ENCODE data around the gene B4GALT7.

B4GALT7 gene

GRCh38 chr5:177575488-177575887 is 24.4 kb upstream of the B4GALT7 start:
- H3K27me3 ChIP-seq (ENCODE audit: low read depth): no peaks in the 10 kb centered on the region; the same call in 1 of the 2 replicates
- H3K4me1 ChIP-seq: no peaks in the 10 kb centered on the region
- H3K9me3 ChIP-seq: no peaks in the 10 kb centered on the region
- no peaks in the 10 kb centered on the region for H3K36me3 ChIP-seq (replicated peaks)
- no peak for DNase-seq (ENCODE audit: low spot score in 2 of 2)
- in situ Hi-C loops (cut with MboI; ENCODE audit: low sequenced_read_pairs): no loop called here
- H3K4me3 ChIP-seq: no peak overlapping the region

DNA sequence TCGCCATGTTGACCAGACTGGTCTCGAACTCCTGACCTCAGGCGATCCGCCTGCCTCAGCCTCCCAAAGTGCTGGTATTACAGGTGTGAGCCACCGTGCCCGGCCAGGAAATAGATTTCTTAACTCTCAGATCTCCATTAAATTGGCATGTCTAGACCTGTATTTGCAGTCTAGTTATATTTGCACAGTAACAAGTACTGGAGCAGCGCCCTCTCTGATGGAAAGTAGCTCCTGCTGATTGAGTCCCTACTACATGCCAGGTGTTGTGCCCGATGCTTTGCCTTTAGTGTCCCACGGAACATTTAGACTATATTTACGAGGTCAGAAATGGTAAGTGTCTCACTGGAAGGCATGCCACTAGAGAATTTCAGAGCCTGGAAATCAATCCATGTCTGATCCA is 23.8 kb upstream of the B4GALT7 start:
- no peaks in the 10 kb centered on the region for H3K36me3 ChIP-seq (replicated peaks)
- in situ Hi-C loops (cut with MboI; ENCODE audit: low sequenced_read_pairs): no loop called here
- no peaks in the 10 kb centered on the region; the same call in 1 of the 2 replicates for H3K27me3 ChIP-seq (ENCODE audit: low read depth)
- no peaks in the 10 kb centered on the region for H3K9me3 ChIP-seq
- DNase-seq (ENCODE audit: low spot score in 2 of 2): no peak
- H3K4me1 ChIP-seq: no peaks in the 10 kb centered on the region
- H3K4me3 ChIP-seq: no peak overlapping the region

DNA sequence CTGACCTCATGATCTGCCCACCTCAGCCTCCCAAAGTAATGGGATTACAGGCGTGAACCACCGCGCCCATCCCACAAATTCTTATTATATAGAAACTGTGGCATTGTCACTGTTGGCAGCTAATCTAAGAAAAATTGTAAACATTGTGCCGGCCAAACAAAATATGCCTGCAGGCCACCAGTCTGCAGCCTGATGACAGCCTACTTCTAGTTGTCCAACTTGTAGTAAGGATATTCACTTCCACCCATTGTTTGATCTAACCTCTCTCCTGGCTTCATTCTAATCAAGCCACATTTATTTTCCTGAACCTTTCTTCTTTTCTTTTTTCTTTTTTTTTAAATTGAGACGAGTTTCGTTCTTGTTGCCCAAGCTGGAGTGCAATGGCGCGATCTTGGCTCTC is 21.6 kb upstream of the B4GALT7 start:
- Histone ChIP-seq H3K9me3 (no peaks in the 10 kb centered on the region), H3K4me3 (no peak overlapping the region), H3K4me1 (no peaks in the 10 kb centered on the region), H3K27me3 (ENCODE audit: low read depth) (no peaks in the 10 kb centered on the region; the same call in 1 of the 2 replicates), H3K36me3 (replicated peaks) (no peaks in the 10 kb centered on the region)
- in situ Hi-C loops (cut with MboI; ENCODE audit: low sequenced_read_pairs): no loop called here
- DNase-seq (ENCODE audit: low spot score in 2 of 2): no peak

DNA sequence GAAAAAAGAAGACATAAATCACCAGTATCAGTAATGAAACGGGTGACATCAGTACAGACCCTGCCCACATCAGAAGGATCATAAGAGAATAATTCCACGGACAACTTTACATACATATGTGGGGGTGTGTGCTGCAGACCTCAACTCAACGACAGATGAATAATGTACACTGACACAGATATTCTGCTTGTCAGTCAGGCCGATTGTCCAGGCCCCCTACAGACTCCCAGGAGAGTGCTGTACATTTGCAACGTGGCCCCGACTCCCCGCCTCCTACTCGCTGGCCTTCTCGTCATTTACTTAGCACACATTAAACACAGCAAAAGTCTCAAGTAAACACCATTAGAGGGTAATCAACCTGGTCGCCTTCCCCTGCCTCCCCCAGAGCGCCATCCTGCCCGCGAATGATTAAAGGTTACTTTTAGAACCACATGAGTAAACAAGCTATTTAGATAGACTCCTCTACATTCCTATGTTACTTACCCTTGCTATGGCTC is 11.5 kb upstream of the B4GALT7 start:
- in situ Hi-C loops (cut with MboI; ENCODE audit: low sequenced_read_pairs): no loop called here
- DNase-seq (ENCODE audit: low spot score in 2 of 2): no peak
- Histone ChIP-seq H3K27me3 (ENCODE audit: low read depth) (peaks cover 28% of the 10 kb centered on the region), H3K9me3 (no peaks in the 10 kb centered on the region), H3K36me3 (replicated peaks) (peaks cover 3% of the 10 kb centered on the region), H3K4me1 (no peaks in the 10 kb centered on the region), H3K4me3 (no peak overlapping the region)

GRCh38 chr5:177590406-177590805 is 9.5 kb upstream of the B4GALT7 start:
- H3K9me3 ChIP-seq: no peaks in the 10 kb centered on the region
- DNase-seq (ENCODE audit: low spot score in 2 of 2): no peak
- H3K36me3 ChIP-seq (replicated peaks): peaks cover 23% of the 10 kb centered on the region
- no peaks in the 10 kb centered on the region for H3K4me1 ChIP-seq
- H3K4me3 ChIP-seq: no peak overlapping the region
- in situ Hi-C loops (cut with MboI; ENCODE audit: low sequenced_read_pairs): no loop called here
- peaks cover 23% of the 10 kb centered on the region for H3K27me3 ChIP-seq (ENCODE audit: low read depth)

- Histone ChIP-seq H3K27me3 (ENCODE audit: low read depth) (peaks cover 20% of the 10 kb centered on the region), H3K9me3 (no peaks in the 10 kb centered on the region), H3K4me3 (peak overlapping the region; percentile 96), H3K4me1 (no peaks in the 10 kb centered on the region), H3K36me3 (replicated peaks) (peaks cover 35% of the 10 kb centered on the region)
- in situ Hi-C loops (cut with MboI; ENCODE audit: low sequenced_read_pairs): no loop called here
- DNase-seq (ENCODE audit: low spot score in 2 of 2): no peak
Measured at GRCh38 chr5:177591690-177592009, 8.3 kb upstream of the B4GALT7 start.

- no peaks in the 10 kb centered on the region for H3K4me1 ChIP-seq
- H3K4me3 ChIP-seq: peak within 1 kb of the TSS; percentile 96
- H3K9me3 ChIP-seq: no peaks in the 10 kb centered on the region
- DNase-seq (ENCODE audit: low spot score in 2 of 2): peak; percentile 75 to 84
- H3K27me3 ChIP-seq (ENCODE audit: low read depth): peaks cover 20% of the 10 kb centered on the region
- in situ Hi-C loops (cut with MboI; ENCODE audit: low sequenced_read_pairs): no loop called here
- H3K36me3 ChIP-seq (replicated peaks): peaks cover 36% of the 10 kb centered on the region
Measured at GRCh38 chr5:177592010-177592834, 7.7 kb upstream of the B4GALT7 start, which contains the start of gene TMED9. Gene TMED9 (plus strand): TSS chr5:177592203. CDS start chr5:177592215, 12 bp downstream.

DNA sequence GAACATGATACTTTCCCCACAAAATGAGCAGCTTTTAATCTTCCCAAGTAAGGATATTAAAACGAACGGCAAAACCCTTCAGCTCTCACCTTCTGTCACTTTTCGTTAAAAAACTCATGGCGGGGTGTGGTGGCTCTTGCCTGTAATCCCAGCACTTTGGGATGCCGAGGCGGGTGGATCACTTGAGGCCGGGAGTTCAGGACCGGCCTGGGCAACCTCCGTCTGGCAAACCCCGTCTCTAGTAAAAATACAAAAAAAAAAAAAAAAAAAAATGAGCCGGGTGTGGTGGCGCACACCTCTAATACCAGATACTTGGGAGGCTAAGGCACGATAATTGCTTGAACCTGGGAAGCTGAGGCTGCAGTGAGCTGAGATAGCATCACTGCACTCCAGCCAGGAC is 7.0 kb upstream of the B4GALT7 start:
- in situ Hi-C loops (cut with MboI; ENCODE audit: low sequenced_read_pairs): no loop called here
- Histone ChIP-seq H3K4me3 (peak overlapping the region; percentile 96), H3K27me3 (ENCODE audit: low read depth) (peaks cover 20% of the 10 kb centered on the region), H3K36me3 (replicated peaks) (peaks cover 36% of the 10 kb centered on the region), H3K4me1 (no peaks in the 10 kb centered on the region), H3K9me3 (no peaks in the 10 kb centered on the region)
- no peak for DNase-seq (ENCODE audit: low spot score in 2 of 2)

- in situ Hi-C loops (cut with MboI; ENCODE audit: low sequenced_read_pairs): no loop called here
- Histone ChIP-seq H3K4me1 (no peaks in the 10 kb centered on the region), H3K4me3 (no peak overlapping the region)
Measured at GRCh38 chr5:177593511-177593910, 6.4 kb upstream of the B4GALT7 start.

DNA sequence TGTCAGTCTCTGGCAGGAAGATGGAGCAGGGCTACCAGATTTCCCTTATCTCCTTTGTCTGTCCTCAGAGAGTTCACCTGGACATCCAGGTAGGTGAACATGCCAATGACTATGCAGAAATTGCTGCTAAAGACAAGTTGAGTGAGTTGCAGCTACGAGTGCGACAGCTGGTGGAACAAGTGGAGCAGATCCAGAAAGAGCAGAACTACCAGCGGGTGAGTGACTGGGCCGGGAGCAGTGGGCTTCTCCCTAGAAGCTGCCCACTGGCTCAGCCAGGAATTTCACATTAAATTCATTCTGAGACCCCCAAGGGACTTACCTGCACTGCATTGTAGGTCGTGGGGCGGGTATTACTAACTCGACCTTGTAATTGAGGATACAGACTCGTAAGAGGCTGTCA is 5.9 kb upstream of the B4GALT7 start:
- Histone ChIP-seq H3K36me3 (replicated peaks) (peaks cover 36% of the 10 kb centered on the region), H3K27me3 (ENCODE audit: low read depth) (peaks cover 10% of the 10 kb centered on the region), H3K4me1 (no peaks in the 10 kb centered on the region; the same call in 1 of the 2 replicates), H3K9me3 (no peaks in the 10 kb centered on the region), H3K4me3 (no peak overlapping the region)
- no peak for DNase-seq (ENCODE audit: low spot score in 2 of 2)
- in situ Hi-C loops (cut with MboI; ENCODE audit: low sequenced_read_pairs): no loop called here

More at GRCh38 chr5:177593511-177593910, 6.4 kb upstream of the B4GALT7 start:
- peaks cover 36% of the 10 kb centered on the region for H3K36me3 ChIP-seq (replicated peaks)
- H3K9me3 ChIP-seq: no peaks in the 10 kb centered on the region
- peaks cover 15% of the 10 kb centered on the region for H3K27me3 ChIP-seq (ENCODE audit: low read depth)
- DNase-seq (ENCODE audit: low spot score in 2 of 2): no peak

DNA sequence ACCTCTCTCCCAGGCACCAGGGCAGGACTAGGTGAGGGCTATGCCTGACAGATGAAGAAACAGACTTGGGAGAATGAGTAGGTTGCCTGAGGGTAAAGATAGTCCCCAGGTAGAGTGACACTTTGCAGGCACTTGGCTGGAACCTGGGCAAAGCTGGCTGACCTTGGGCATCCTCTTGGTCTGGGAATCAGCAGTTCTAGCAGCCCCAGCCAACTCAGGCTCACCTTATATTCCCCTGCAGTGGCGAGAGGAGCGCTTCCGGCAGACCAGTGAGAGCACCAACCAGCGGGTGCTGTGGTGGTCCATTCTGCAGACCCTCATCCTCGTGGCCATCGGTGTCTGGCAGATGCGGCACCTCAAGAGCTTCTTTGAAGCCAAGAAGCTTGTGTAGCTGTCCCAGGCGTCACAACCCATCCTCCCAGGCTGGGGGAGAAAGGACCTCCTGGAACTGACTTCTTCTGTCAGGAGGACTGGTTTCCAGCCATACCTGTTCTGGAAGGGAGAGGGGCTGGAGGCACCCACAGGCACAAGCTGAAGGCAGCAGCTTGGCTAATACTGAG is 4.8 kb upstream of the B4GALT7 start:
- Histone ChIP-seq H3K27me3 (ENCODE audit: low read depth) (peaks cover 4% of the 10 kb centered on the region), H3K4me3 (no peak overlapping the region), H3K9me3 (no peaks in the 10 kb centered on the region), H3K4me1 (no peaks in the 10 kb centered on the region; the same call in 1 of the 2 replicates), H3K36me3 (replicated peaks) (peaks cover 36% of the 10 kb centered on the region)
- in situ Hi-C loops (cut with MboI; ENCODE audit: low sequenced_read_pairs): no loop called here
- no peak for DNase-seq (ENCODE audit: low spot score in 2 of 2)

DNA sequence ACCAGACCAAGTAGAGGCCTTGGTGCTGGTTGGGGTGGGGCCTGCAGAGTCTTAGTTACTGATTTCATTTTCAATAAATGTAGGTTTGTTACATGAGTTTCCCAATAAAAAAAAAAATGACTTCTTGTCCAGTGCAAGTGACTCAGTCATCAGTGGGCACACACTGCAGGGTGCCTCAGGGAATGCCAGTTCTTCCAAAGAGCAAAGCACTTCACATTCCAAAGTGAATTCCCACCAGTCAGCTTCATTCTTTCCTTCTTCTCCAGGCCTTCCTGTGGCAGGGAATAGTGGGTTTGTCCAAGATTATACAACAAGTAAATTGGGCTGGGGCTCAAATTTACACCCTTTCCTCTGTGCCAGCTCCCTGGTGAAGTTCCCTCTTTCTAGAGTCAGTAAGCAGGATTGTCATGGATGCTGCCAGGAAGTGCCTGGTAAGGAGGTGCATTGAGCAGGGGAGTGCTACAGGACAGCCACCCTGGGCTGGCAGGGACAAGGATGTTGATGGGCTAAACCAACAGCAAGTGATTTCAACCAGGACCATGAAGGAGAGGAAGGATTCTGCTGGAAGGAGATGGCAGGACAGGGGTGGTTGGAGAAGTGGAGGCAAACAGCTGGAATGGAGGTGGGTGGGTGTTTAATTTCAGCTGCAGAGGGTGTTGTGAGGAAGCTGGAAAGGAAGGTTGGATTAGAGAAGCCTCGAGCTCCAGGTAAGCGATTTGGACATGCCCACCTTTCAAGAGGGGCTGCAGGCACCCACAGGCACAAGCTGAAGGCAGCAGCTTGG is 3.7 kb upstream of the B4GALT7 start:
- in situ Hi-C loops (cut with MboI; ENCODE audit: low sequenced_read_pairs): no loop called here
- DNase-seq (ENCODE audit: low spot score in 2 of 2): no peak
- peaks cover 36% of the 10 kb centered on the region for H3K36me3 ChIP-seq (replicated peaks)

DNA sequence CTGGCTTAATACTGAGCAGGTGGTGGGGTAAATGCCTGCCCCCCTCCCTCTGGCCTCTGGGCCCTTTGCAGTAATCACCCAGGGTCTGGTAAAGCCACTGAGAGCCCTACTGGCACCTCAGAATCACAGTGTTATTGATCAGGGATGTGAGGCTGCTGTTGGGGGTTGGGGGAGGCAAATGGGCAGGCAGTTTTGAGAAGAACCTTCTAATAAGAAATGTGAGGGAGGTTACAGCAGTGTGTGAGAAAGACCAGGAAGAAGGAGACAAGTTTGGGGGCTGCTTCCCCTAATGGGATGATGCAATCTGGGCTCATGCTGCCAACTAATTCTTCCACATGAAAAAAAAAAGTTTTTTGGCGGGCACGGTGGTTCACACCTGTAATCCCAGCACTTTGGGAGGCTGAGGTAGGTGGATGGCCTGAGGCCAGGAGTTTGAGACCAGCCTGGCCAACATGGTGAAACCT is 3.1 kb upstream of the B4GALT7 start:
- peaks cover 3% of the 10 kb centered on the region for H3K4me1 ChIP-seq
- H3K27me3 ChIP-seq (ENCODE audit: low read depth): no peaks in the 10 kb centered on the region
- DNase-seq (ENCODE audit: low spot score in 2 of 2): no peak
- H3K4me3 ChIP-seq: no peak overlapping the region
- in situ Hi-C loops (cut with MboI; ENCODE audit: low sequenced_read_pairs): no loop called here
- peaks cover 36% of the 10 kb centered on the region for H3K36me3 ChIP-seq (replicated peaks)
- no peaks in the 10 kb centered on the region for H3K9me3 ChIP-seq

More for the DNA sequence above, 3.7 kb upstream of the B4GALT7 start:
- Histone ChIP-seq H3K4me1 (peaks cover 3% of the 10 kb centered on the region), H3K4me3 (no peak overlapping the region), H3K9me3 (no peaks in the 10 kb centered on the region), H3K27me3 (ENCODE audit: low read depth) (no peaks in the 10 kb centered on the region)
